HL-60 (cell line): ENCODE measurements around the gene TSHZ2.

Experiments used
- CTCF ChIP-seq: IDR thresholded peaks from one replicate; pipeline ENCODE4 v1.5.1; 2011; ENCODE audit warnings: low read length, control low read depth, inconsistent platforms; ENCODE audit not compliant: insufficient read depth
- GABPA ChIP-seq: IDR thresholded peaks from 2 replicates; pipeline ENCODE4 v1.6.1; 2012; ENCODE audit warnings: low read depth
- POLR2AphosphoS5 ChIP-seq: IDR thresholded peaks from 2 replicates; pipeline ENCODE4 v1.6.1; 2012; ENCODE audit warnings: low read depth

- TF ChIP-seq CTCF = no peak
- no peak for TF ChIP-seq POLR2AphosphoS5
- no peak for TF ChIP-seq GABPA
These were observed 322.6 kb downstream of the TSHZ2 start for GRCh38 chr20:53294804-53295203.
